Endothelial cell of hepatic sinusoid (primary cell): ENCODE data around the gene OPRD1.
"Not testable (repeated sequence)": the region's sequence is repeated elsewhere in the genome, so short reads cannot be mapped to it uniquely, and the experiment has no call there.

Experiments
- in situ Hi-C: cut with HindIII; loops from 2 replicates; pipeline ENCODE4 v1.10.0; 2017; ENCODE audit warnings: low sequenced_read_pairs

The OPRD1 gene

GRCh38 chr1:28840928-28841544, 29.1 kb downstream of the OPRD1 start:
- in situ Hi-C loops = loop anchor here (5.0 kb wide), 1 partner anchor 41 kb away; no protein-coding TSS in a partner anchor

GRCh38 chr1:28845786-28846543, 34.0 kb downstream of the OPRD1 start:
- in situ Hi-C loops = no loop called here

- in situ Hi-C loops = not testable (repeated sequence)
Observed at GRCh38 chr1:28847207-28847606, 35.2 kb downstream of the OPRD1 start.

GRCh38 chr1:28848416-28848815, 36.4 kb downstream of the OPRD1 start:
- in situ Hi-C loops = no loop called here

- in situ Hi-C loops = no loop called here
Observed at GRCh38 chr1:28853093-28853742, 41.2 kb downstream of the OPRD1 start.

GRCh38 chr1:28854406-28854805, 42.4 kb downstream of the OPRD1 start:
- in situ Hi-C loops = not testable (repeated sequence)

- in situ Hi-C loops = no loop called here
Observed at GRCh38 chr1:28855046-28855445, 43.1 kb downstream of the OPRD1 start.

- in situ Hi-C loops = no loop called here
Observed at GRCh38 chr1:28855469-28855951, 43.5 kb downstream of the OPRD1 start.

GRCh38 chr1:28855969-28856368, 44.0 kb downstream of the OPRD1 start:
- in situ Hi-C loops = no loop called here

GRCh38 chr1:28860332-28861073, 48.5 kb downstream of the OPRD1 start:
- in situ Hi-C loops = loop anchor here (5.0 kb wide), 2 partner anchors 63 to 72 kb away; no protein-coding TSS in a partner anchor

GRCh38 chr1:28862571-28863403, 50.8 kb downstream of the OPRD1 start:
- in situ Hi-C loops = loop anchor here (5.0 kb wide), 2 partner anchors 65 to 70 kb away; no protein-coding TSS in a partner anchor

GRCh38 chr1:28864695-28865094, 52.7 kb downstream of the OPRD1 start:
- in situ Hi-C loops = loop anchor here (5.0 kb wide), 2 partner anchors 67 to 68 kb away; no protein-coding TSS in a partner anchor

GRCh38 chr1:28865997-28866650, 54.2 kb downstream of the OPRD1 start:
- in situ Hi-C loops = no loop called here

GRCh38 chr1:28867850-28868249, 55.9 kb downstream of the OPRD1 start:
- in situ Hi-C loops = no loop called here

- in situ Hi-C loops = no loop called here
Observed at GRCh38 chr1:28869952-28870351, 58.0 kb downstream of the OPRD1 start.

- in situ Hi-C loops = no loop called here
Observed at GRCh38 chr1:28871631-28872401, 59.8 kb downstream of the OPRD1 start.

GRCh38 chr1:28875134-28875533, 63.2 kb downstream of the OPRD1 start:
- in situ Hi-C loops = not testable (repeated sequence)

- in situ Hi-C loops = no loop called here
Observed at GRCh38 chr1:28877132-28877781, 65.3 kb downstream of the OPRD1 start.
